Measurements from ENCODE around the gene ADIPOR2. TPM values are rescaled to one million over a fixed set of nuclear protein-coding genes. Genes with fewer than 3 reads are reported as not detected.

The ADIPOR2 gene
- total RNA-seq, 1 donor from 2014 or later = 83.6 TPM

DNA sequence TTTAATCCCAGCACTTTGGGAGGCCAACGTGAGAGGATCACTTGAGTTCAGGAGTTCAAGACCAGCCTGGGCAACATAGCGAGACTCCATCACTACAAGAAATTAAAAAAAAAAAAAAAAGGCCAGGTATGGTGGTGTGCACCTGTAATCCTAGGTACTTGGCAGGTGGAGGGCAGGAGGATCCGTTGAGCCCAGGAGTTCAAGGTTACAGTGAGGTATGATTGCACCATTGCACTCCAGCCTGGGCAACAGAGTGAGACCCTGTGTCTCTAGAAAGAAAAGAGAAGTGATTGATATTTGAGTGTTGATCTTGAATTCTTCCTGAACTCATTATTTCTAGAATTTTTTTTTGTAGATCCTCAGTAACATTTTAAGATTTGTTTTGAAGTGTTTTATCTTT lies 59.4 kb downstream of the ADIPOR2 start:
- Mint-ChIP-seq H3K4me3 (ENCODE audit: low read depth) (no peak overlapping the region), H3K27me3 (no peaks in the 10 kb centered on the region), H3K9me3 (ENCODE audit: low read depth) (peaks cover 32% of the 10 kb centered on the region), H3K27ac (no peak overlapping the region), H3K4me1 (ENCODE audit: low read depth) (peaks cover 7% of the 10 kb centered on the region), H3K36me3 (ENCODE audit: insufficient read depth) (peaks cover 51% of the 10 kb centered on the region)
- TF ChIP-seq, protein P1, sequence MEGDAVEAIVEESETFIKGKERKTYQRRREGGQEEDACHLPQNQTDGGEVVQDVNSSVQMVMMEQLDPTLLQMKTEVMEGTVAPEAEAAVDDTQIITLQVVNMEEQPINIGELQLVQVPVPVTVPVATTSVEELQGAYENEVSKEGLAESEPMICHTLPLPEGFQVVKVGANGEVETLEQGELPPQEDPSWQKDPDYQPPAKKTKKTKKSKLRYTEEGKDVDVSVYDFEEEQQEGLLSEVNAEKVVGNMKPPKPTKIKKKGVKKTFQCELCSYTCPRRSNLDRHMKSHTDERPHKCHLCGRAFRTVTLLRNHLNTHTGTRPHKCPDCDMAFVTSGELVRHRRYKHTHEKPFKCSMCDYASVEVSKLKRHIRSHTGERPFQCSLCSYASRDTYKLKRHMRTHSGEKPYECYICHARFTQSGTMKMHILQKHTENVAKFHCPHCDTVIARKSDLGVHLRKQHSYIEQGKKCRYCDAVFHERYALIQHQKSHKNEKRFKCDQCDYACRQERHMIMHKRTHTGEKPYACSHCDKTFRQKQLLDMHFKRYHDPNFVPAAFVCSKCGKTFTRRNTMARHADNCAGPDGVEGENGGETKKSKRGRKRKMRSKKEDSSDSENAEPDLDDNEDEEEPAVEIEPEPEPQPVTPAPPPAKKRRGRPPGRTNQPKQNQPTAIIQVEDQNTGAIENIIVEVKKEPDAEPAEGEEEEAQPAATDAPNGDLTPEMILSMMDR (IDR thresholded peaks at IDR 0.05; ENCODE audit: unreplicated experiment) = no peak
- no peak for DNase-seq (ENCODE audit: low spot score, unreplicated experiment)

DNA sequence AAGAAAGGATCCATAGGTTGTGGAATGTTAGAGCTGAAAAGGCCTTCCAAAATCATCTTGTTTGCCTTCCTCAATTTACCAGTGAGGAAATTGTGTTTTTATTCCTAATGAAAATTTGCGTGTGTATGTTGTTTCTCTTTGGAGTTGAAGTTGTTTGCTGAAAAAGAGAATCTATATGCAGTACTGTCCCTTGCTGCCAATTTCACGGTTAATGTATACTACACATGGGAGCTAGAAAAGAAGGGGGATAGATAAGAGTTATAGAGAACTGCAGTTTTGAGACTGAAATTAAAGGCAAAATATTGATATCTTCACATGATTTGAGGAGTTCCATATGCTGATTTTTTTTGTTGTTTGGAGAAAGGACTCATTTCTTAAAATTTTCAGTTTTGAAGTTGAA lies 67.5 kb downstream of the ADIPOR2 start:
- peaks cover 34% of the 10 kb centered on the region for H3K36me3 Mint-ChIP-seq (ENCODE audit: insufficient read depth)
- H3K27me3 Mint-ChIP-seq = no peaks in the 10 kb centered on the region
- no peak overlapping the region for H3K4me3 Mint-ChIP-seq (ENCODE audit: low read depth)
- TF ChIP-seq, protein P1 (IDR thresholded peaks at IDR 0.05; ENCODE audit: unreplicated experiment) = no peak
- H3K27ac Mint-ChIP-seq = peak overlapping the region; percentile 4
- no peaks in the 10 kb centered on the region for H3K9me3 Mint-ChIP-seq (ENCODE audit: low read depth)
- peaks cover 19% of the 10 kb centered on the region for H3K4me1 Mint-ChIP-seq (ENCODE audit: low read depth)
- DNase-seq (ENCODE audit: low spot score, unreplicated experiment) = no peak

- H3K36me3 Mint-ChIP-seq (ENCODE audit: insufficient read depth) = peaks cover 34% of the 10 kb centered on the region
- DNase-seq (ENCODE audit: low spot score, unreplicated experiment) = no peak
- no peaks in the 10 kb centered on the region for H3K9me3 Mint-ChIP-seq (ENCODE audit: low read depth)
- H3K27me3 Mint-ChIP-seq = no peaks in the 10 kb centered on the region
- H3K4me3 Mint-ChIP-seq (ENCODE audit: low read depth) = no peak overlapping the region
- peaks cover 21% of the 10 kb centered on the region for H3K4me1 Mint-ChIP-seq (ENCODE audit: low read depth)
- TF ChIP-seq, protein P1 (IDR thresholded peaks at IDR 0.05; ENCODE audit: unreplicated experiment) = no peak
- H3K27ac Mint-ChIP-seq = no peak overlapping the region
Measured at GRCh38 chr12:1758887-1759286, 68.0 kb downstream of the ADIPOR2 start.

DNA sequence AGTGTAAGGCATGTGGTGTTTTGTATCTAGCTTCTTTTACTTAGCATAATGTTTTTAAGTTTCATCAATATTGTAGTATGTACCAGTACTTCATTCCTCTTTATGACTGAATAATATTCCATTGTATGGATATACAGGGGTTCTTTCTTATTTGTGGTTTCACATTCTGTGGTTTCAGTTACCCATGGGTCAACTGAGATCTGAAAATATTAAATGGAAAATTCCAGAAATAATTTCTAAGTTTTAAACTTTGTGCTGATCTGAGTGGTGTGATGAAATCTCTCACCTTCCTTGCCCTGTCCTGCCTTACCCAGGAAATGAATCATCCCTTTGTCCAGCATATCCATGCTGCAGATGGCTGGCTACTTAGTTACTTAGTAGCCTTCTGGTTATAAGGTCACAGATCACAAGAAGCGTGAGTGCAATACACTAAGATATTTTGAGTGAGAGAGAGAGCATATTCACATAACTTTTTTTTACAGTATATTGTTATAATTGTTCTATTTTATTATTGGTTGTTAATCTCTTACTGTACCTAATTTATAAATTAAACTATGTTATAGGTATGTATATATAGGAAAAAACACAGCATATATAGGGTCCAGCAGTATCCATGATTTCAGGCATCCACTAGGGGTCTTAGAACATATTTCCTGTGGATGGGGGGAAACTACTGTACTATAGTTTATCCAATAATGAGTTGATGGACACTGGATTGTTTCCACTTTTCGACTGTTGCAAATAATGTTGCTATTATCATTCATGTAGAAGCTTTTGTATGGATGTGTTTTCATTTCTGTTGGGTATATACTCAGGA lies 69.9 kb downstream of the ADIPOR2 start:
- Mint-ChIP-seq H3K4me1 (ENCODE audit: low read depth) (peaks cover 31% of the 10 kb centered on the region), H3K36me3 (ENCODE audit: insufficient read depth) (peaks cover 23% of the 10 kb centered on the region), H3K9me3 (ENCODE audit: low read depth) (no peaks in the 10 kb centered on the region), H3K4me3 (ENCODE audit: low read depth) (no peak overlapping the region), H3K27ac (no peak overlapping the region), H3K27me3 (no peaks in the 10 kb centered on the region)
- no peak for DNase-seq (ENCODE audit: low spot score, unreplicated experiment)
- TF ChIP-seq, protein P1 (IDR thresholded peaks at IDR 0.05; ENCODE audit: unreplicated experiment) = no peak

DNA sequence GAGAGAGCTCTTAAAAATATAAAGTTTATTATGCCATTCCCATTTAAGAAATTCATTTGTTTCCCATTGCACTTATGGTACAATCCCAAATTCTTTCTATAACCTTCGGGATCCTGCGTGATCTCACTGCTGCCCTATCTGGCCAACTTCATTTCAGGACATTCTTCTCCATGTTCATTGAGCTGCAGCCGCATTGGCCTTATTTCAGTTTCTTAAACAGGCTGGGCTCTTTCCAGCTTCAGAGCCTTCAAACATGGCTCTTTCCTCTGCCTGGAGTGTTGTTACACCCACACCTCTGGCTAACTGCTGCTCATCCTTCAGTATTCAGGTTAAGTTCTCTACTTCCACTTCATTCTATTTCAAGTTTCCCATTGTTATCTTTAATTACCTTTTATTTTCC lies 71.0 kb downstream of the ADIPOR2 start:
- peaks cover 19% of the 10 kb centered on the region for H3K36me3 Mint-ChIP-seq (ENCODE audit: insufficient read depth)
- H3K9me3 Mint-ChIP-seq (ENCODE audit: low read depth) = no peaks in the 10 kb centered on the region
- H3K27me3 Mint-ChIP-seq = no peaks in the 10 kb centered on the region
- H3K4me3 Mint-ChIP-seq (ENCODE audit: low read depth) = no peak overlapping the region
- DNase-seq (ENCODE audit: low spot score, unreplicated experiment) = no peak
- peaks cover 37% of the 10 kb centered on the region for H3K4me1 Mint-ChIP-seq (ENCODE audit: low read depth)
- H3K27ac Mint-ChIP-seq = no peak overlapping the region
- TF ChIP-seq, protein P1 (IDR thresholded peaks at IDR 0.05; ENCODE audit: unreplicated experiment) = no peak
